ENCODE data around the gene ZNF25. TPM values are rescaled to one million over a fixed set of nuclear protein-coding genes. Genes with fewer than 3 reads are reported as not detected.

ZNF25 gene
- total RNA-seq = 13.0 TPM

GRCh38 chr10:37976091-37976879 lies at the start of gene ZNF25:
Gene ZNF25 (minus strand): TSS chr10:37976647. CDS start chr10:37971722, 4,925 bp downstream.

GRCh38 chr10:38010119-38010903 lies 33.9 kb upstream of the ZNF25 start, which contains the start of gene ZNF33A:
Gene ZNF33A (plus strand): TSS chr10:38010675. CDS start chr10:38012342, 1,667 bp downstream.

Small RNA genes lying within 50 kb of the gene (small RNA-seq; reads per million reads assigned to genes)
- not detected for gene RF00019 (ENCODE audit: low replicate concordance)

Other genes starting within 250 kb of the ZNF25 start
- gene ZNF248, start 119.0 kb downstream of the ZNF25 start, total RNA-seq = 22.9 TPM
- gene ZNF33A, start 34.0 kb upstream of the ZNF25 start, total RNA-seq = 42.4 TPM
- gene ZNF37A, start 117.7 kb upstream of the ZNF25 start, total RNA-seq = 15.7 TPM